ENCODE data around the gene SLC24A3.

Gene SLC24A3

GRCh38 chr20:19384940-19385339 is 172.5 kb downstream of the SLC24A3 start:
- DNase-seq (ENCODE audit: low read depth in 2 of 2): no peak

- no peak for DNase-seq (ENCODE audit: low read depth in 2 of 2)
These were observed 174.8 kb downstream of the SLC24A3 start for GRCh38 chr20:19387251-19387650.

DNA sequence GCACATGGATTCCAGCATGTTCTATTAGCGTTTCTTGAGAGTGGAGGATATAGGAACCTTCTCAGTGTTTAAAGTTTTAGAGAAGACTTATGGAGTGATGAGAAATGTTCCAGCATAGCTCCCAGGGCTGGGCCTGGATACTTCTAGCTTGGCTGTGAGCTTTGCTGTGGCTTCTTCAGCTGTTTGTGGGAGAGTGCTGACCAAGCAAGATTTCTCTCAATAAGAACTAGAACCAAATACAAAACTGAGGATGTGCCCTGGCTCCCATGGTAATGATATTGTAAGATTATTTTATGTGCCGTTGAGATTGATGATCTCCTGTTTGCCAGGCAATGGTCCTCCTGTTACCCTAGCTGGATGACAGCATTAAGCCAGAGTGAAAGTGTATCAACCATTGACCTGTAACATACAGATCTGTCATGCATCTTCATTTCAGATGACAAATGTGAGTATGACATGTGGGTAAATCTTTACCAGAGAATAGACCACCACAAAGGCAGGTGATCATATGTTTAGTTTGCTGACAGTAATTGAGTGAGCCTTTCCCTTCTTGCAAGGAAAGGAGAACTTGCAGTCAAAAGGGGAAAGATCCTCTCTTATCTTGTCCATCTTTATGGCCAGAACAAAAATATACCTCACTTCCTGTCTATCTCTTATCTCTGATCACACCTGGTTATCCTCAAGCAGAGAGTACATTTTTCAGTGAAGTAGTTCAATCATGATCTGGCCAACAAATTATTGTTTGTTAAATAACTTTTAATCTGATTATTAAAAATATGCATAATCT is 180.1 kb downstream of the SLC24A3 start:
- no peak for DNase-seq (ENCODE audit: low read depth in 2 of 2)

GRCh38 chr20:19396460-19397081 is 184.1 kb downstream of the SLC24A3 start:
- no peak for DNase-seq (ENCODE audit: low read depth in 2 of 2)

GRCh38 chr20:19397226-19397625 is 184.8 kb downstream of the SLC24A3 start:
- no peak for DNase-seq (ENCODE audit: low read depth in 2 of 2)

- DNase-seq (ENCODE audit: low read depth in 2 of 2): no peak
These were observed 185.2 kb downstream of the SLC24A3 start for GRCh38 chr20:19397666-19398065.

- DNase-seq (ENCODE audit: low read depth in 2 of 2): no peak
These were observed 188.7 kb downstream of the SLC24A3 start for GRCh38 chr20:19401096-19401495.

DNA sequence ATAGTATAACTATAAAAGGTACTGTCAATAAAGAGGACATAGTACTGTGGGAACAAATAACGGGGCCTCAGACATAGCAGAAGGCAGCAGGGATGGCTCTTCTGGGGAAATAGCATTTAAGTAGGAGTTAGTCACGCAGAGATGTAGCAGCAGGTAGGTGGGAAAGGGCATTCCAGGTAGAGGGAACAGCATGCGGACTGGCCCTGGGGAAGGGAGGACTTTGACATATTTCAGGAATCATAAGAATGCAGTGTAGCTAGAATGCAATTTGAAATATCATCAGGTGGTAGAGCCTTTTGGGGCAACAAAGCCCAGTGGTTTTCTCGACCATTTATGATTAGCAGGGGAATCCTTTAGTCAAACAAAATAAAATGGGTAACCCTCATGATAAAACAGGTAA is 191.1 kb downstream of the SLC24A3 start:
- no peak for DNase-seq (ENCODE audit: low read depth in 2 of 2)

DNA sequence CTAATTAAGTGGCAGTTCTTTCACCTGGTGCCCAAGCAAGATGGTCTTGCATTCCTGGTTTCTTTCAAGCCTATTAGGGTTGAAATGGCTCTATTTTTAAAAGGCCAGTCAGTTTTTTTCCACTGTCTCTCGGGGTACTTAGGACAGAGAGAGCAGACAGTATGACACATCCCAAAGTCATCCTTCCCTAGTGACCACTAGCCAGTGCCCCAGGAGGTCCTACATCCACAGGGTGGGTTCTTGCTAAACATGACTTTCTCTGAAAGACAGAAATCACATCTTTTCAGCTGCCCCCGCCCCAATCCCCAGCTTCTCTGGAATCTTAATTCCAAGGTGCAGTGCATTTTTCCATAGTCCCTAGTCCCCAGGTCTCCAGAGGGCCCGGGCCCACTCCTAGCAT is 192.4 kb downstream of the SLC24A3 start:
- DNase-seq (ENCODE audit: low read depth in 2 of 2): no peak

DNA sequence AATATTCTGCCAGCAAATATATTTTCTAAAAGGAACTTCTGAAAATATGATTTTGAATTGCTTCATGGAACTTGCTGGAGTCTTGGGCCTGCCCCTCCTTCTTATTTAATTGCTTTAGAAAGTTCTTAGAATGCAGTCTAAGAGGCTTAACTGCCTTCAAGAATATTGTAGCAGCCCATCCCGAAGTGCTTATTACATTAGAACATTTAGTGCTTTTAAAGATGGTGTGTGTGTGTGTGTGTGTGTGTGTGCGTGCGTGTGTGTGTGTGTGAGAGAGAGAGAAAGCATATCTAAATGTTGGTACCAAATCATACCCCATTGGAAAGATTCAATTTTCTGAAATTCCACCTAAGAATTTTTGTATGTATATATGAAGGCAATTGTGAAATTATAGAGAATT is 193.5 kb downstream of the SLC24A3 start:
- DNase-seq (ENCODE audit: low read depth in 2 of 2): no peak

- DNase-seq (ENCODE audit: low read depth in 2 of 2): no peak
These were observed 193.9 kb downstream of the SLC24A3 start for GRCh38 chr20:19406381-19406780.

- DNase-seq (ENCODE audit: low read depth in 2 of 2): no peak
These were observed 194.8 kb downstream of the SLC24A3 start for GRCh38 chr20:19407196-19407595.

DNA sequence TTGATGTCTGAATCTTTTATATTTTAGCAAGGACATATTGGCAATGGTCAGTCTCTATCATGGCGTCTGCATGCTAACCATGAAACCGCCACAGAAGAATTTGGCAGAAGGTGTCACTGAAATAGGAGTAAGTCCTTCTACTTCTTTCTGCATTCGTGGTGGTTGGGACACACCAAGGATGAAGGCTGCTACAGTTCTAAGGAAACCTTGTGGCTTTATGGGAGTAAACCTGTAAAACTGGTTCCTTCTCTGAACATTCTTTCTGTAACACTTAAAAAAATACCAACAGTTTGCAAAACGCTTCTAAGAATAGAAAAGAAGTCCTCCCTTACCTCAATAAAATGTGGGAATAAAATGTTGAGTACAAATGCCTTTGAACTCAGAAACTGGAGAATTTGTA is 195.3 kb downstream of the SLC24A3 start:
- DNase-seq (ENCODE audit: low read depth in 2 of 2): no peak

- DNase-seq (ENCODE audit: low read depth in 2 of 2): no peak
These were observed 196.5 kb downstream of the SLC24A3 start for GRCh38 chr20:19408971-19409370.

DNA sequence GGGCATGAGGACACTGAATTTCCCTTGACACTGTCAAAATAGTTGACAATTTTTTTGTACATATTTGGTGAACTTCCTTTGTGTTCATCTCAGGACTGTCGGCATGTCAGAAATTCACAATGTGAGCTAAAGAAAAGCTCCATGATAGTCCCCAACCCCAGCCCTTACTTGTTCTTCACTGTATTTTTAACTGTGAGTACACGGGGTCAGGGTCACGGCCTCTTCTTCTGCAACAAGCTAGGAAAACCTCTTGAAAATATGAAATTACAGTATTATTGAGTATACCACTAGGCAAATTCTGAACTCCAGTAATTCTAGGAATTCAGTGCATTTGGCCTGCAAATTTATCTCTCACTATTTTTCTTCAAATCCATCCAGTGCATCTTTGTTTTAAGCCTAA is 199.4 kb downstream of the SLC24A3 start:
- DNase-seq (ENCODE audit: low read depth in 2 of 2): no peak

- no peak for DNase-seq (ENCODE audit: low read depth in 2 of 2)
These were observed 199.8 kb downstream of the SLC24A3 start for GRCh38 chr20:19412254-19412653.

- no peak for DNase-seq (ENCODE audit: low read depth in 2 of 2)
These were observed 202.2 kb downstream of the SLC24A3 start for GRCh38 chr20:19414600-19414999.

DNA sequence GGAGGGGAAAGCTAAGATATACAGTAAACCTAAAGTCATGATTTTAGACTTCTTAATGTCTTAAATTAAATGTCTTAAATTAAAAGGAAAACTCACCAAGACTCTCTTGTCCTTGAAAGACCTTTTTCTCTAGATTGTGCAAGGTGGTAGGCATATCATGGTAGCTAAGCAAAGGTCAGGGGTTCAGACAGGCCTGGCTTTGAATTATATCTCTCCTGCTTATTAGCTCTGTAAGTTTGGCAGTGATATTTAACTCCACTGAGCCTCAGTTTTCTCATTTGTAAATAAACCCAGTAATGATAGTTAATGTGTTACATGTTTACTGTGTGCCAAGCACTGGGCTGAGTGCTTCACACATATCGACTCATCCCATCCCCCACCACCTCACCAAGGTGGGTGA is 203.3 kb downstream of the SLC24A3 start:
- DNase-seq (ENCODE audit: low read depth in 2 of 2): no peak

- DNase-seq (ENCODE audit: low read depth in 2 of 2): no peak
These were observed 204.2 kb downstream of the SLC24A3 start for GRCh38 chr20:19416627-19417026.

DNA sequence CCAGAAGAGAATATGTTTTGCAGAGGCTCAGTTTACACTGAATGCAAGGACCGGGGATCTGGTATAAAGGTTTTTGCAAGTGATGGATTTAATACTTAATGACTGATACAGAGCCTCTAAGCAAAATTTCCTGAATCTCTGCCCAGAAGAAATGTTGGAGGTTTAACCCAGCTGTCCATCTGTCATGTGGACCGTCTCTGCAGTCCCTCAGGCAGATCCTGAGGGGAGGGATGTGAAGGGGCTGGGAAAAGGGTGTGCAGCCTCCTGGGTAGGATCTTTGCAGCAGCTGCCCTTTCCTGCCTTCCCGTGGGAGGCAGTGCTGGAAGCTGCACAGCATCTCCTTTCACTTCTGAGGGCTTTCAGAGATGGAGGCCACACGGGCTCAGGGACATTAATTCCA is 207.0 kb downstream of the SLC24A3 start:
- no peak for DNase-seq (ENCODE audit: low read depth in 2 of 2)

DNA sequence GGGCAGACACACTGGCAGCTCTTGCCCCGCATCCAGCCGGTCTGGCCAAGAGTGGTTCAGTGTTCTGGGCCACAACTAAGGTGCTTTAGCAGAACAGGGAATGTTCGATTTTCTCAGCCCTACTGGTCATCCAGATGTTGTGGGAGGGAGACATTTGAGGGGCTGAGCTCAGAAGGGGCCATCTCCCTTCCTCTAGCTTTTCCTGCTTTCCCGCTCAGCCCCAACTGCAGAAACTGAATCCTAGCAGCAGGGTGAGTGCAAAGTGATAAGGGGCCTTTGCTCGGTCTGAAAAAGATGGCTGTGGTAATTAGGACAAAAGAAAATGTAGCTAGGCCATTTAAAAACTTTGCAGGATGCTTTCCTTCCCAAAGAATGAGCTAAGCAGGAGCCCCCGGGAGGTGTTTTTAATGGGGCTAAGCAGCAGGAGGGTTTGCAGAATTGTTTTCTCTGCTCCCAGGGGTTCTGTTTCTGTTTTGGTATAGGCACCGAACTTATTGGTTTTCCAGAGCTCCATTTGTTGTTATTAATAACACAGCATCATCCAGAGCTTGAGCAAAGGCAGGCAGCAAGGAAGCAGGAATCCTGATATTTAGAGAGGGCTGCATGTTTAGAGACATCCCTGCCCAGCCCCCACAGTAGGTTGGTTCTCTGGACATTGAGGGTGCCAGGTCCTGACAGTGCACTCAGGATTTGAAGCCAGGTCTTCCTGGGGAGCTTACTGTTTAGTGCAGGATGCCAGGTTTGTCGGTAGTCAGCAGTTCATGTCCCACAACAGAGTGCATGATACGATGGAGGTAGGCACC is 210.9 kb downstream of the SLC24A3 start:
- no peak for DNase-seq (ENCODE audit: low read depth in 2 of 2)

DNA sequence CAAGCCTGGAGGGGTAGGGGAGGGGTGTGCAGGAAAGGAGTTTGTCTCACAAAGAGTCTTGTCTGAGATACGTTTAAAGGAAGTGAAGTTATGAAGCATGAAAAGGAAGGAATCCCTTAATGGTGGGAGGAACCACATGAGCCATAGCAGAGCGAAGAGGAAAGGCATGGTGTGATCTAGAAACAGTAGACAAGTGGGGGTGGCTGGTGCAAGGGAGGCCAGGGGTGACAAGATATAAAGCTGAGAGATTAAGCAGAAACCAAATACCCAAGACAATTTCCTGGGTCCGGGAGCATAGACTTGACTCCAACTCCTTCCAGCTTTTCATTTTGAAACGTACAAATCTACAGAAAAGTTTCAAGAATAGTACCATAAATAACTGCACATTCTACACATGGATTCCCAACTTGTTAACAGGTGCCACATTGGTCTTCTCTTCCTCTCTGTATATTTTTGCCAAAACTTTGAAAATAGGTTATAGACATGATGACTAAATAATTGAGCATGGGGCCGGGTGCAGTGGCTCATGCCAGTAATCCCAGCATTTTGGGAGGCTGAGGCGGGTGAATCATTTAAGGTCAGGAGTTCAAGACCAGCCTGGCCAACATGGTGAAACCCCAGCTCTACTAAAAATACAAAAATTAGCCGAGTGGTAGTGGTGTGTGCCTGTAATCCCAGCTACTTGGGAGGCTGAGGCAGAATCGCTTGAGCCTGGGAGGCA is 211.6 kb downstream of the SLC24A3 start:
- DNase-seq (ENCODE audit: low read depth in 2 of 2): no peak

All from stimulated activated CD8-positive, alpha-beta memory T cell treated with anti-CD3 and anti-CD28 coated beads, Interleukin-7, amount 100 ng/mL, for 1 hour (primary cell).